Activated CD8-positive, alpha-beta memory T cell treated with anti-CD3 and anti-CD28 coated beads, Interleukin-2, amount 10 ng/mL, durations not matched to agents 7 days and 5 days (primary cell): Measurements from ENCODE around the gene CPLANE1. TPM values are rescaled to one million over a fixed set of nuclear protein-coding genes. Genes with fewer than 3 reads are reported as not detected.

Experiments used
- ATAC-seq: fragments of 150-1000 bp; cut with Tn5 transposase; one replicate; pipeline ENCODE4 v1.10.0; 2021; ENCODE audit warnings: moderate library complexity
- CTCF ChIA-PET: fragments of 350-600 bp; sonication (Branson Sonifier 250); formaldehyde crosslinking; loops from one replicate; lab custom pipeline; 2021; ENCODE audit warnings: antibody characterized with exemption; lab: Charles Lee
- DNase-seq: peaks from one replicate; pipeline ENCODE4 v3.0.0-alpha.2; 2020
- H3K27ac Mint-ChIP-seq: one replicate; pipeline ENCODE4 v1.8.0; 2021; ENCODE audit warnings: mild to moderate bottlenecking, mixed read lengths
- H3K27me3 Mint-ChIP-seq: one replicate; pipeline ENCODE4 v1.8.0; 2021; ENCODE audit warnings: mixed read lengths
- H3K36me3 Mint-ChIP-seq: one replicate; pipeline ENCODE4 v1.8.0; 2021; ENCODE audit warnings: mild to moderate bottlenecking, mixed read lengths
- H3K4me1 Mint-ChIP-seq: one replicate; pipeline ENCODE4 v1.8.0; 2021; ENCODE audit warnings: mixed read lengths
- H3K4me3 Mint-ChIP-seq: one replicate; pipeline ENCODE4 v1.8.0; 2021; ENCODE audit warnings: mild to moderate bottlenecking, moderate library complexity, mixed read lengths
- H3K9me3 Mint-ChIP-seq: one replicate; pipeline ENCODE4 v1.8.0; 2022; ENCODE audit warnings: low read depth, mixed read lengths
- total RNA-seq, 2 experiments: library from RNA; stranded (reverse); gene quantifications; one replicate each; pipeline ENCODE4 v1.2.3, GENCODE V29; 2021

The CPLANE1 gene
- total RNA-seq, 2 experiments from 2014 or later, result 8.0 to 9.3 TPM

GRCh38 chr5:37197340-37198050 lies 51.7 kb downstream of the CPLANE1 start:
- H3K4me1 Mint-ChIP-seq, result peaks cover 19% of the 10 kb centered on the region
- peak overlapping the region; percentile 88 for H3K27ac Mint-ChIP-seq
- H3K27me3 Mint-ChIP-seq, result no peaks in the 10 kb centered on the region

DNA sequence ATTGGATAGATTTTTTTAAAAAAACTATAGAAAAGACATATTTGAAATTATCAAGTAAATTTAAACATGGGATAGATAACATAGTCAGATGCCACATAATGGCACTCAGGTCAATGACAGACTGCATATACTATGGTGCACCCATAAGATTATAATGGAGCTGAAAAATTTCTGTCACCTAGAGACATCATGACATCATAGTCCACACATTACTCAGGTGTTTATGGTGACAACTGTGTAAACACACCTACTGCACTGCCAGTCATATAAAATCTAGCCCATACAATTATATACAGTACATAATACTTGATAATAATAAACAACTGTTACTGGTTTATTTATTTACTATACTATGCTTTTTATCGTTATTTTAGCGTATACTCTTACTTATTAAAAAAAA lies 58.6 kb downstream of the CPLANE1 start:
- H3K36me3 Mint-ChIP-seq, result peaks cover 11% of the 10 kb centered on the region
- no peaks in the 10 kb centered on the region for H3K4me1 Mint-ChIP-seq
- no peak overlapping the region for H3K27ac Mint-ChIP-seq
- H3K4me3 Mint-ChIP-seq, result no peak overlapping the region
- DNase-seq (no peak), ATAC-seq (no peak)
- H3K27me3 Mint-ChIP-seq, result no peaks in the 10 kb centered on the region
- CTCF ChIA-PET, result no interaction called here
- no peaks in the 10 kb centered on the region for H3K9me3 Mint-ChIP-seq

More at GRCh38 chr5:37197340-37198050, 51.7 kb downstream of the CPLANE1 start:
- Mint-ChIP-seq H3K36me3 (peaks cover 22% of the 10 kb centered on the region), H3K4me3 (peak overlapping the region; percentile 68), H3K9me3 (no peaks in the 10 kb centered on the region)
- CTCF ChIA-PET, result interaction anchor here (0.7 to 1.2 kb wide), 4 partner anchors 22 to 181 kb away, joined by 3 to 4 read pairs (median 3); partner anchors contain the start of genes CPLANE1 and WDR70
- peak; percentile 62 for DNase-seq
- ATAC-seq, result peak; percentile 86

GRCh38 chr5:37189355-37189754 lies 59.8 kb downstream of the CPLANE1 start:
- H3K27ac Mint-ChIP-seq, result no peak overlapping the region
- no peaks in the 10 kb centered on the region for H3K4me1 Mint-ChIP-seq
- no peaks in the 10 kb centered on the region for H3K27me3 Mint-ChIP-seq
- no peaks in the 10 kb centered on the region for H3K9me3 Mint-ChIP-seq
- CTCF ChIA-PET, result no interaction called here
- ATAC-seq, result no peak
- no peak overlapping the region for H3K4me3 Mint-ChIP-seq
- no peak for DNase-seq
- H3K36me3 Mint-ChIP-seq, result peaks cover 14% of the 10 kb centered on the region

DNA sequence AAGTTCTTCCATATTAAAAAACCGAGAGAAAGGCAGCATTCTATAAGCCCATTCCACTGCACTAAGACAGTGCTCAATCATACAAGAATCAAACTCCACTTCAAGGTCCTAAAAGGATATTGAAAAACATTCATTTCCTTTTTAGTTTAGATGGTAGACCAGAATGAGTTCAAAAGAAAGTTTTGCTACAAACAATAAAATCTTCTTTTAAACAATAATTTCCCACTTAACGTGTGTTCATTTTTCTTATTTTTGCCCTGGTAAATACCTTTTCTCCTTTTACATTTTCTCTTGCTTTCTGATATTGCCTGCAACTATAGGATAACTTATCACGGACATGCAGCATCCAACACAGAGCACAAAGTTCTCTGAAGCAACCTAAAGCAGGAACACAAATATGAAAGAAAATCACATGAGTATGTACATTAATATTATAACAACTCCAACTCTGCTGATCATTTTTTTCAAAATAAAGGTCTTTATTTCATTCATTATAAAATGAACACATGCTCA lies 61.7 kb downstream of the CPLANE1 start:
- no peak overlapping the region for H3K4me3 Mint-ChIP-seq
- H3K27ac Mint-ChIP-seq, result no peak overlapping the region
- H3K36me3 Mint-ChIP-seq, result peaks cover 25% of the 10 kb centered on the region
- no peaks in the 10 kb centered on the region for H3K9me3 Mint-ChIP-seq
- DNase-seq (no peak), ATAC-seq (no peak)
- H3K27me3 Mint-ChIP-seq, result no peaks in the 10 kb centered on the region
- peaks cover 2% of the 10 kb centered on the region for H3K4me1 Mint-ChIP-seq
- CTCF ChIA-PET, result no interaction called here

DNA sequence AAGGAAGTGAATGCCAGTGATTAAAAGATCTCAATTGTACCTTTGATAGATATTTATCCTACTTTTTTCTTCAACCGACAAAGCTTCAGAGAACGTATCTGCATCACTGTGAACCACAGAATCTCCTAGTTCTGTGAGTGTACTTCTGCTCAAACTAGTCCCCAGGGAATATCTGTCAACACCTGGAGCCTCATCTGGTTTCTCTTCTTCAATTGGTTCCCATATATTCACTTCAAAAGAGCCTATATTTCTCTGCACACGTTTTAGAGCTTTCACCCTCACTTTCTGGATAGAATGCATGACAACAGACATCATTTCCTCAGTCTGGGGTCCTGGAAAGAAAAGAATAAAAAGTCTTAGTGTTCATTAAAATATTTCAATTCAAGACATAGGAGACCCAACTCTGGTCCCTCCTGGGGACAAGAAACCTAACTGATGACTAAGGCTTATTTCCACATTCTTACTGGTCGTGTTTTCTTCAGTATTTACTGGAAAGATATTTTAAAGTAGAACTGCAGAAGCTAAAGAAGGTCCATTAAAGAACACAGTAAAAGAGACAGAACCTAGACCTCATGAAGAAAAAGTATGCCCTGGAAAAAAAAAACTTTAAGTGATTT lies 64.3 kb downstream of the CPLANE1 start:
- Mint-ChIP-seq H3K36me3 (peaks cover 28% of the 10 kb centered on the region), H3K27ac (no peak overlapping the region), H3K9me3 (no peaks in the 10 kb centered on the region), H3K27me3 (no peaks in the 10 kb centered on the region), H3K4me1 (peaks cover 6% of the 10 kb centered on the region), H3K4me3 (no peak overlapping the region)
- CTCF ChIA-PET, result no interaction called here
- ATAC-seq, result no peak
- no peak for DNase-seq

DNA sequence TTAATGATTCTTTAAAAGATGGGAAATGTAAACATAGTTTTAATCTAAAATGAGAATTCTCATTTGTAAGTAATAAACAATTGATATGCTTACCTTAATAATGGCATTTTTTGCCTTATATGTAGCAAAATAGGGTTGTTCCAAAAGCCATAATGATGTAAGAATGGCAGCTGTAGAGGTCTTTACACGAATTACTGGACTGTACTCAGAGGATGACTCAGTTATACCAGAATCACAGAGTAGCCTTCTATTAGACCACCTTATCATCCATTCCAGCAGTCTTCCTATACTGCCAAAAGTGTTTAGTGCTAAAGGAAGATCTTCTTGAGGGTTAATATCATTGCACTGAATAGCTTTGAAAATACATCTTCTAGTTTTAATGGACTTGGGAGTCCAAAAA lies 66.5 kb downstream of the CPLANE1 start:
- peaks cover 28% of the 10 kb centered on the region for H3K36me3 Mint-ChIP-seq
- ATAC-seq (no peak), DNase-seq (no peak)
- H3K27me3 Mint-ChIP-seq, result no peaks in the 10 kb centered on the region
- H3K27ac Mint-ChIP-seq, result no peak overlapping the region
- H3K9me3 Mint-ChIP-seq, result no peaks in the 10 kb centered on the region
- peaks cover 6% of the 10 kb centered on the region for H3K4me1 Mint-ChIP-seq
- CTCF ChIA-PET, result no interaction called here
- H3K4me3 Mint-ChIP-seq, result no peak overlapping the region

DNA sequence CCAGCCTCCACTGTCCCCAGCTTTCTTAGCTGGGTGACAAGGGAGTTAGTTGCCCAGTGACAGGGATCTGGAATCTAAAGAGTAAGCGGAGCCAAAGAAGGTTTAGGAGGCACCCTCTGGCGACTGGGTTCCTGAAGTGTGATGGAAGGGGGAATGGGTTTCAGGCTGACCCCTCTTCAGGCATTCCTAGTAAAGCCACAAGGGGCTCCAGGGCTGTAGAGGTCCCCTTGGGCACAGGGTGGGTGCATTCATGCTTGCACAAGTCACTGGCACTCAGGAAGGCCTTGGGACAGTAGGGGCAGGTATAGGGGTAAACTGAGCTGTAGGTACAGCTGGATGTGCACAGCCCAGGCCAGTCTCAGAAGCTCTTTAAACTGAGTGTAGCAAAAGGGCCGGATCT lies 74.2 kb downstream of the CPLANE1 start:
- no peaks in the 10 kb centered on the region for H3K27me3 Mint-ChIP-seq
- CTCF ChIA-PET, result no interaction called here
- H3K4me3 Mint-ChIP-seq, result no peak overlapping the region
- no peak overlapping the region for H3K27ac Mint-ChIP-seq
- no peak for ATAC-seq
- H3K4me1 Mint-ChIP-seq, result no peaks in the 10 kb centered on the region
- no peak for DNase-seq
- H3K36me3 Mint-ChIP-seq, result peaks cover 23% of the 10 kb centered on the region
- H3K9me3 Mint-ChIP-seq, result no peaks in the 10 kb centered on the region

DNA sequence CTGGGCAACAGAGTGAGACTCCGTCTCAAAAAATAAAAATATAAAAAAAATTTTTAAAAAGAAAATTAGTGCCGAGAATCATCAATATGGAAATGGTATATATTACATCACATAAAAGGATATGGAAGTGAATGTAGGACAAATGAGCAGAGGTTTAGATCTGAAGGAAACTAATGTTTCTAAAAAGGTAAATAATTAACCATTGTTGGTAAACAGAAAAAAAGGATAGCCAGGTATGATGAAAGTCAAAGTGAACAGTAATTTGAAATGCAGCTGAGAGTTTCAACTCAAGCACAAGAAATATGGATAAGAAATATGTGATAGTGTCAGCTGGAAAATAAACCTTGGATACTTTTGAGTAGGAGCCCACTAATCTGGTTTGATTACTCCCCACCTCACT lies 76.2 kb downstream of the CPLANE1 start:
- CTCF ChIA-PET, result no interaction called here
- no peak for DNase-seq
- ATAC-seq, result no peak
- Mint-ChIP-seq H3K27me3 (no peaks in the 10 kb centered on the region), H3K27ac (no peak overlapping the region), H3K36me3 (peaks cover 29% of the 10 kb centered on the region), H3K4me3 (no peak overlapping the region), H3K4me1 (no peaks in the 10 kb centered on the region), H3K9me3 (no peaks in the 10 kb centered on the region)

DNA sequence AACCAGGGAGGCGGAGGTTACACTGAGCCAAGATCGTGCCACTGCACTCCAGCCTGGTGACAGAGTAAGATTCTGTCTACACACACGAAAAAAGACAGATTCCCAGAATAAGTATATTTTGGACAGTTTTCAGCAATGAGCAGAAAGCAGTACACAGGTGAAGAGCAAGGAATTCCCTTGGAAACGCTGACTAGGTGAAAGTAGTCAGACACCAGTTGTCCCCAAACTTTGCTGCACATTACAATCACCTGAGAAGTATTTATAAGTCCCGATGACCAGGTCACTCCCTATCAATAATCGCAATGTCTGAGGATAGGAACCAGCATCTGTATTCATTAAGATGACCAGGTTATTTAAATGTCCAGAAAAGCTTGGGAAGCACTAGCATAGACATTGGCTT lies 78.3 kb downstream of the CPLANE1 start:
- H3K27me3 Mint-ChIP-seq, result no peaks in the 10 kb centered on the region
- H3K36me3 Mint-ChIP-seq, result peaks cover 28% of the 10 kb centered on the region
- no peaks in the 10 kb centered on the region for H3K9me3 Mint-ChIP-seq
- no peak overlapping the region for H3K27ac Mint-ChIP-seq
- DNase-seq (no peak), ATAC-seq (no peak)
- no peak overlapping the region for H3K4me3 Mint-ChIP-seq
- no peaks in the 10 kb centered on the region for H3K4me1 Mint-ChIP-seq
- CTCF ChIA-PET, result no interaction called here

- no peak overlapping the region for H3K4me3 Mint-ChIP-seq
- H3K9me3 Mint-ChIP-seq, result no peaks in the 10 kb centered on the region
- no peak for DNase-seq
- no peak overlapping the region for H3K27ac Mint-ChIP-seq
- peaks cover 18% of the 10 kb centered on the region for H3K36me3 Mint-ChIP-seq
- no peak for ATAC-seq
- no peaks in the 10 kb centered on the region for H3K4me1 Mint-ChIP-seq
- CTCF ChIA-PET, result no interaction called here
- no peaks in the 10 kb centered on the region for H3K27me3 Mint-ChIP-seq
Measured at GRCh38 chr5:37166197-37166596, 83.0 kb downstream of the CPLANE1 start.

- no peak overlapping the region for H3K4me3 Mint-ChIP-seq
- CTCF ChIA-PET, result no interaction called here
Measured at GRCh38 chr5:37165761-37166160, 83.4 kb downstream of the CPLANE1 start.

DNA sequence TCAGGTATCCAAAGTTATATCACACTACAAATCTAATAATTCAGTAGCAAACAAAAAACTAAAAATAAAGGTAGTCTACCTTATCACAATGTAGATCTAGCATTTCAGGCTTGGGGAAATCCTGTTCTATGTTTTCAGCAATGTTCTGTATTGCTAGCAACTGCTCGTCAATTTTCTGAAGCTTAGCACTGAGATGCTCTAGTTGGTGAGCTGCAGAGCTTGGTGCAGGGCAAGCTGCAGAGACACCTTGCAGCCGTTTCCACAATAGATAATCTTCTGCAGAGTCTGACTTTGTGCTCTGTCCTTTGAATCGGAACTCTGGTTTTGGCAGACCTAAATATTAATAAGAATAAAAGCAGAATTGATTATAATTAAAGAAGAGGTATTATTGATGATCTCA lies 95.5 kb downstream of the CPLANE1 start:
- Mint-ChIP-seq H3K9me3 (no peaks in the 10 kb centered on the region), H3K27me3 (no peaks in the 10 kb centered on the region), H3K4me3 (no peak overlapping the region), H3K36me3 (peaks cover 16% of the 10 kb centered on the region), H3K4me1 (peaks cover 6% of the 10 kb centered on the region), H3K27ac (no peak overlapping the region)
- ATAC-seq, result no peak
- no peak for DNase-seq
- CTCF ChIA-PET, result interaction anchor here (1.5 kb wide), 1 partner anchor 11 kb away, joined by 3 read pairs; no protein-coding TSS in a partner anchor

More at GRCh38 chr5:37165761-37166160, 83.4 kb downstream of the CPLANE1 start:
- ATAC-seq (no peak), DNase-seq (no peak)
- Mint-ChIP-seq H3K27me3 (no peaks in the 10 kb centered on the region), H3K36me3 (peaks cover 17% of the 10 kb centered on the region), H3K27ac (no peak overlapping the region), H3K4me1 (no peaks in the 10 kb centered on the region), H3K9me3 (no peaks in the 10 kb centered on the region)

- no peak for ATAC-seq
- CTCF ChIA-PET, result no interaction called here
- Mint-ChIP-seq H3K36me3 (peaks cover 31% of the 10 kb centered on the region), H3K27ac (no peak overlapping the region), H3K9me3 (peaks cover 9% of the 10 kb centered on the region), H3K27me3 (no peaks in the 10 kb centered on the region), H3K4me3 (no peak overlapping the region), H3K4me1 (no peaks in the 10 kb centered on the region)
- no peak for DNase-seq
Measured at GRCh38 chr5:37146896-37147295, 102.3 kb downstream of the CPLANE1 start.

DNA sequence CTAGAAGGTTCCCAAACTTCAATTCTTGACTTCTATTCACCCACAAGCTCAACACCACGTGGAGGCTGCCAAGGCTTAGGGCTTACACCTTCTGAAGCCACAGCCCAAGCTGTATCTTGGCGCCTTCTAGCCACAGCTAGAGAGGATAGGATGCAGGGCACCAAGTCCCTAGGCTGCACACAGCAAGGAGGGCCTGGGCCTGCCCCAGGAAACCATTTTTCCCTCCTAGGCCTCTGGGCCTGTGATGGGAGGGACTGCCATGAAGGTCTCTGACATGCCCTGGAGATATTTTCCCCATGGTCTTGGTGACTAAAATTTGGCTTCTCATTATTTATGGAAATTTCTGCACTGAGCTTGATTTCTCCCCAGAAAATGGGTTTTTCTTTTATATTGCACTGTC lies 112.5 kb downstream of the CPLANE1 start:
- no peak for DNase-seq
- Mint-ChIP-seq H3K27ac (no peak overlapping the region), H3K36me3 (peaks cover 51% of the 10 kb centered on the region), H3K4me1 (no peaks in the 10 kb centered on the region), H3K9me3 (peaks cover 14% of the 10 kb centered on the region), H3K4me3 (no peak overlapping the region), H3K27me3 (no peaks in the 10 kb centered on the region)
- ATAC-seq, result no peak
- CTCF ChIA-PET, result interaction anchor here (0.5 kb wide), 1 partner anchor 225 kb away, joined by 3 read pairs; no protein-coding TSS in a partner anchor
